GM18867 (cell line): ENCODE data around the gene GALT.

Source experiments
- ATAC-seq: cut with Tn5 transposase; IDR thresholded peaks from one replicate; pipeline ENCODE4 v1.9.1; 2021; ENCODE audit warnings: mild to moderate bottlenecking, moderate library complexity; ENCODE audit not compliant: unreplicated experiment

The GALT gene

GRCh38 chr9:34651321-34651720 is 4.8 kb downstream of the GALT start:
- ATAC-seq: no peak

DNA sequence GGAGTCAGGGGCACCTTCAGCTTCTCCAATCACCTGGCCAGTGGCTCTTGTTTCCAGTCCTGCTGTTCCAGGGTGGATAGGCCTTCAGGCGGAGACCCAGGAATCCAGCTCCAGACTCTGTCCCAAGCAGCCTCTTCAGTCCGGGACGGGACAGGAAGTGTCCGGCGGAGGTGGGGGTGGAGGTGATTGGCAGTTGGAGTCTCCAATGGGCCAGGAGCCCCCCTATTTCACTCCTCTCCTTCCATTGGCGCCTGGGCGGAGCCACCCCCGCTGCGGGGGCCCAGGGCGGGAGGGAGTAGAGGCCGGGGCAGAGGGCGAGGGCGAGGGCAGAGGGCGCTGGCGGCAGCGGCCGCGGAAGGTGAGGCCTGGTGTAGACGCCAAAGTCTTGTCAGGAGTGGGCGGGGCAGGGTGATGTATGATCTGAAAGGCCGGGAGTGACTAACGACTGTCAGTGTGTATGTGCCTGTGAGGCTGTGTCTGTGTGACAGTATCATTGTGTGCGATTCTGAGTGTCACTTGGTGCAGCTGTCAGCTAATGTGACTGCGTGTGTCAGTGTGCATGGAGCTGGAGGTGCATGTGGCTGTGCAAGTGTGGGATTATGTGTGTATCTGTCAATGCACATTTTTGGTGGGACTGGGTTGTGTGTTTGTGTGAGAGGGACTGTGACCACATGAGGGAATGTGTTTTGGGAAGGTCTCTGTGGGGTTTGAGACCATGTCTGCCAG is 5.6 kb downstream of the GALT start, which contains the start of gene IL11RA:
IL11RA (plus strand) TSS at position 310 of the 726 bp plus-strand sequence. CDS start 3,033 bp downstream, outside the sequence.
- ATAC-seq: no peak

DNA sequence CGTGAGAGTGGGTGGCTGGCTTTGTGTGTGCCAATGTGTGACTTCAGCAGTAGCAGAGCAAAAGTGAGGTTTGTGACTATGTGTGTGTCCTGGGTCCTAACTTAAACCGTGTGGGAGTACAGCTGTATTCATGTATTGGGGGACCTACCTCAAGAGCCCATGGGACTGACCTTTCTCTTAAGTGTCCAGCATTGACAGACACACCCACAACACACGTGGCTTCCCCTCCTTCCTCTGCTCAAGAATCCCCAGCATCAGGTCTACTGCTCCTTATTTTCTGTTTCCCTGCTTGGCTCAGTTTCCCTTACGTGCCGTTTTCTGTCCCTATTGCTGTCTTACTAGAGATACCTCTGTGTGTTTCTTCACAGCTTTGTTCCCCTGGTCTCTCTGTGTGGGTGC is 6.1 kb downstream of the GALT start:
- no peak for ATAC-seq

GRCh38 chr9:34653151-34654072 is 6.9 kb downstream of the GALT start:
- ATAC-seq: no peak

GRCh38 chr9:34654323-34655051 is 8.0 kb downstream of the GALT start:
- no peak for ATAC-seq

GRCh38 chr9:34655394-34655793 is 8.9 kb downstream of the GALT start:
- ATAC-seq: no peak

GRCh38 chr9:34656992-34657391 is 10.5 kb downstream of the GALT start:
- no peak for ATAC-seq

DNA sequence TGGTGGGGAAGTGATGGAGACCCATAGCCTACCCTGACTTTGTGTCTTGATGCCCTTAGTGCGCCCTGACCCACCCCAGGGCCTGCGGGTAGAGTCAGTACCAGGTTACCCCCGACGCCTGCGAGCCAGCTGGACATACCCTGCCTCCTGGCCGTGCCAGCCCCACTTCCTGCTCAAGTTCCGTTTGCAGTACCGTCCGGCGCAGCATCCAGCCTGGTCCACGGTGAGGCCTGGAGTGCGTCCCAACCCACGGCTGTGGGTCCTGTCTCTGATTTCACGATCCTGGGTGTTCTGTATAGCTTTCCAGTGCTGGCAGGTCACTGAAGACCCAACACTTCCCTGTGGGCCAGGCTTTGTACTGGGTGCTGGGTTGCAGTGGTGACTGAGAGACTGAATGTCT is 12.0 kb downstream of the GALT start:
- no peak for ATAC-seq

DNA sequence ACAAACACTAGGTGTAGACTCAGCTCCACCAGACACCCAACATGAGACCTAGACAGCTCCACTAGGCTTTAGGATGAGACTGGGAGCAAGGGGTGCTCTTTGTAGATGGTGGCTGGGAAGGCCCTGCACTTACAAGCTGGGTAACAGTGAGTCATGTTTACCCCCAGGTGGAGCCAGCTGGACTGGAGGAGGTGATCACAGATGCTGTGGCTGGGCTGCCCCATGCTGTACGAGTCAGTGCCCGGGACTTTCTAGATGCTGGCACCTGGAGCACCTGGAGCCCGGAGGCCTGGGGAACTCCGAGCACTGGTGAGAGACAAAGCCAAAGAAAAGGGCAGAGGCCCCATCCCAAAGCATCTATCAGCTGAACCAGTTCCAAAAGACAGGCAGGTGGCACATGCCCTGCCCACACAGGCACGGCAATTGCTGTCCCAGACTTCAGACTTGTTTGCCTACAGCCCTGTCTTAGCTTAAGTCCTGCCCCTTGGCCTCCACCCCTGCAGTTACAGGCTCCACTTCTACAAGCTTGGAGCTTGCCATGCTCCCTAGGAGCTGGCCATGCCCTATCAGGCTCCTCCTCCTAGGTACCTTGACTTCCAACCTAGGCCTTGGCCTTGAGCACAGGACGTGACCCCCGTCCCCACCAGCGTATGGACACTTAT is 13.2 kb downstream of the GALT start:
- no peak for ATAC-seq

DNA sequence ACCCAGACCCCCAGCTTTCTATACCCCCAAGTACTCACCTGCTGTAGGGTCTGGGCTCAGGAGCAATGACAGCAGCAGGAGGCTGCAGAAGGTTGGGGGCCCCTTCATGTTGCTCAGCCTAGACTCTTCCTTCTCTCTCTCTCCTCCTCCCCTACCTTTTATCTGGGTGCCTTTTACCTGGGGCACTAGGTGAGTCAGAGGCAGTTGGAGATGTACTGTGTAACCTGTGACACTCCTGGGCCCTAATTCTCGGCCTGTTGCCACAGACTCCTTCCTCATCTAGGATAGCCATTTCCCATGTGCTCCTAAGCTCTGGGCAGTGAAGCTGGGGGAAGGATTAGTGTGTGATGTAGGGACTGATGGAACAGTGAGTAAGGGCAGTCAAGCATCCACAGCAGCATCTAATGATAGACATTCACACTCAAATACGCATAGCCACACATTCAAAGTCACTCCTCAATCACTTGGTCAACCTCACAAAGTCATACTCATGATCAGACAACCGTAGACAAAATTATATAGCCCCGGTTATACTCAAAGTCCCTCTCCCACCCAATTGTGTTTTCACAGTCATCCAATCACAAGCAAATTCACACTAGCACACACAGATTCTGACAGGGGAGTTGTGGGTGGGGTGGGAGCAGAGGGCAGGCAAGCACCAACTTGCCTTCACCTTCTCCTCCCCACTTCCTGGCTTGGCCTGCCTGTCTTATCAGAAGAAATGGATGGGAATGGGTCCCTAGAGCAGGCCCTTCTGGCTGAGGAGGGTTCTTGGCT is 16.2 kb downstream of the GALT start, which contains the start of gene CCL27:
CCL27 (minus strand) TSS at position 132 of the 777 bp plus-strand sequence; CDS start at position 108, 24 bp downstream.
- no peak for ATAC-seq

DNA sequence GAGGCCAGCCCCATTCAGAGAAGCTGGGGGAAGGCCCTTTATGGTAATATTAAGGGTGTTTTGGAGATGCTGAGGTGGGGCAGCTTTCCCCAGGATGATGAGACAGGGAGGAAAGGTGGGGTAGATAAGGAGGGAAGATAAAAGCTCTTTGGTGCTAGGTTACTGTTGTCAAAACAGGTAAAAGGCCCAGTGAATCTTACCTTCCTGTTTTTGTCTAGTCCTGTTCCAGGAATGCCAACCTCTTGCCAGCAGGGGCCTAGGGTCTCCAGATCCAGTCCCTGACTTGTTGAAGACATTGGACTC is 16.8 kb downstream of the GALT start:
- no peak for ATAC-seq

GRCh38 chr9:34664281-34665066 is 18.0 kb downstream of the GALT start:
- peak; percentile 40 for ATAC-seq

DNA sequence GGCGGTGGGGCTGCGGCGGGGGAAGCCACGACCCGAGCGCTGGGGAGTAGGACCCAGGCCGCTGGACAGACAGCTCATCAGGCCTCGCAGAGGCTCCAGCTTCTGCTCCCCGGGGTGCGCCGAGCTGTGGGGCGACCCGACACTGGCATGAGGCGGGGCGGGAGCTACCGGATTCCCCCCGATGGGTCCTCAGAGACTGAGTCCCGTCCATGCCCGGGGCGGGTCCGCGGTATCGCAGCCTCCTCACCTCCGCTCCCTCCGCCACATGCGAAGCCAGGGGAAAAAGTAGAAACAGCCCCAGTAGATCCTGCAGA is 18.5 kb downstream of the GALT start:
- peak; percentile 21 for ATAC-seq

DNA sequence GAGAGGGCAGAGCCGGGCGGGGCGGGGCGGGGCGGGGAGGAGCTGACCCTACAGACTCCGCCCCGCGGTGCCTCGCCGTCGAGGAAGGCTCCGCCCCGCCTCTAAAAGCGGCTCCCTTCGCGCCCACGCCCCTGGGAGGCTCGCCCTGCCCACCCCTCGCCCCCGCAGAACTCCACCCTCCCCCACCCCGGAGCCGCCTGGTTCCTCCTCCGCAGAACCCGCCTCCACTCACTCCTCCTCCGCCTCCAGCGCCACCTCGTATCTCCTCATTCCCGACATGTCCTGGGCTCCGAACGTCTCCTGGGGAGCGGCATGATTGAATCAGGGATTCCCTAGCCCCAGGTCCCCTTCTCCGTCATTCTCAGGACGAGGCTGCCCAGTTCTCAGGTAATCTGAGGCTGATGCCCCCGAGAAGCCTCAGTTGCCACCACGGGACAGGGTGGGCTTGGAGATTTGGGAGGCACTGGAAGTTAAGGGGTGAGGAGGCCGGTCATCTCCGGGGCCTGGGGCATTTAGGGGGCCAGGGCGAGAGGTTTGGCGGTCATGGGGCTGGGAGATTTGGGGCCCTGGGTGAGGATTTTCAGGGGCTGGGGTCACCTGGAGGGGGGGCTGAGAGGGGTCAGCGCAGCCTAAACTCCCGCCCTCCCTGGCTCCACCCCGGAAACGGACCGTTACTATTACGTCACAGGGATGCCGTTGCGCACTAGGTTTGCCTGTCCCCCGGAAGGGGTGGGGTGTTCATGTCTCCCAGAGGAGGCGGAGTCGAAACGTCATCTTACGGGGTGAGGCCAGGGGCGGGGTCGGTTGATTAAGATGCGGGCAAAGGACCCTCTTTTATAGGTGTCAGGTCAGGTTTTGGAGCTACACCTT is 19.1 kb downstream of the GALT start:
- peak; percentile 69 for ATAC-seq

GRCh38 chr9:34669809-34670562 is 23.5 kb downstream of the GALT start:
- ATAC-seq: no peak

GRCh38 chr9:34671307-34671706 is 24.8 kb downstream of the GALT start:
- no peak for ATAC-seq

- no peak for ATAC-seq
Measured at GRCh38 chr9:34674440-34674839, 28.0 kb downstream of the GALT start.
